ENCODE measurements around the gene RHBG. TPM values are rescaled to one million over a fixed set of nuclear protein-coding genes. Genes with fewer than 3 reads are reported as not detected.

Gene RHBG
- total RNA-seq, 1 experiment from 2014 or later, result 4.0 TPM

GRCh38 chr1:156430866-156431265, 61.9 kb downstream of the RHBG start:
- TF ChIP-seq CTCF (conservative IDR thresholded peaks at IDR 0.05), result no peak
- TF ChIP-seq EZH2 (IDR thresholded peaks at IDR 0.05; ENCODE audit: low read depth), result no peak
- no peaks in the 10 kb centered on the region for H3K36me3 ChIP-seq (ENCODE audit: low read depth)
- no peak overlapping the region for H3K27ac ChIP-seq
- no peaks in the 10 kb centered on the region for H3K4me1 ChIP-seq (replicated peaks; ENCODE audit: insufficient read depth)
- no TSS peak for BruUV-seq (replicated peaks)
- no peaks in the 10 kb centered on the region for H3K79me2 ChIP-seq (ENCODE audit: low read depth)
- H2AFZ ChIP-seq, result no peak overlapping the region
- intact Hi-C loops (cut with micrococcal nuclease; ENCODE audit: unreplicated experiment), result no loop called here
- no peaks in the 10 kb centered on the region; the same call in 1 of the 2 replicates for H4K20me1 ChIP-seq (ENCODE audit: insufficient read depth)
- H3K9me3 ChIP-seq (ENCODE audit: insufficient read depth, low read depth), result no peaks in the 10 kb centered on the region
- ChIA-PET POLR2A (ENCODE audit: unreplicated experiment) (no interaction called here), CTCF (interaction anchor here (0.6 kb wide), 1 partner anchor 55 kb away, joined by 6 read pairs; no protein-coding TSS in a partner anchor)
- no peaks in the 10 kb centered on the region for H3F3A ChIP-seq (ENCODE audit: insufficient read depth, low read depth)
- H3K9me2 ChIP-seq (ENCODE audit: insufficient read depth), result no peaks in the 10 kb centered on the region
- H3K4me2 ChIP-seq, result no peak overlapping the region
- H3K4me3 ChIP-seq, result no peak overlapping the region
- no peak for DNase-seq
- peaks cover 69% of the 10 kb centered on the region for H3K27me3 ChIP-seq (ENCODE audit: insufficient read depth, low read depth)

- no peaks in the 10 kb centered on the region for H3K9me2 ChIP-seq (ENCODE audit: insufficient read depth)
- intact Hi-C loops (cut with micrococcal nuclease; ENCODE audit: unreplicated experiment), result no loop called here
- POLR2A ChIA-PET (ENCODE audit: unreplicated experiment), result no interaction called here
These were observed 62.4 kb downstream of the RHBG start for GRCh38 chr1:156431366-156431765.

GRCh38 chr1:156431769-156432668, 63.0 kb downstream of the RHBG start:
- Histone ChIP-seq H2AFZ (no peak overlapping the region), H3K79me2 (ENCODE audit: low read depth) (no peaks in the 10 kb centered on the region), H3K9me2 (ENCODE audit: insufficient read depth) (no peaks in the 10 kb centered on the region), H3K4me2 (no peak overlapping the region), H3K9me3 (ENCODE audit: insufficient read depth, low read depth) (no peaks in the 10 kb centered on the region), H3K27ac (no peak overlapping the region), H3K27me3 (ENCODE audit: insufficient read depth, low read depth) (peaks cover 76% of the 10 kb centered on the region), H3F3A (ENCODE audit: insufficient read depth, low read depth) (no peaks in the 10 kb centered on the region), H3K36me3 (ENCODE audit: low read depth) (no peaks in the 10 kb centered on the region), H4K20me1 (ENCODE audit: insufficient read depth) (no peaks in the 10 kb centered on the region; the same call in 1 of the 2 replicates), H3K4me1 (replicated peaks; ENCODE audit: insufficient read depth) (no peaks in the 10 kb centered on the region), H3K4me3 (no peak overlapping the region)
- ChIA-PET POLR2A (ENCODE audit: unreplicated experiment) (no interaction called here), CTCF (interaction anchor here (0.7 kb wide), 1 partner anchor 45 kb away, joined by 4 read pairs; no protein-coding TSS in a partner anchor)
- no peak for DNase-seq
- BruUV-seq (replicated peaks), result no TSS peak
- no peak for TF ChIP-seq EZH2 (IDR thresholded peaks at IDR 0.05; ENCODE audit: low read depth)
- no peak for TF ChIP-seq CTCF (conservative IDR thresholded peaks at IDR 0.05)
- intact Hi-C loops (cut with micrococcal nuclease; ENCODE audit: unreplicated experiment), result no loop called here

More at GRCh38 chr1:156431366-156431765, 62.4 kb downstream of the RHBG start:
- no peaks in the 10 kb centered on the region for H3K79me2 ChIP-seq (ENCODE audit: low read depth)
- CTCF ChIA-PET, result interaction anchor here (0.6 to 0.7 kb wide), 2 partner anchors 45 to 55 kb away, joined by 4 to 6 read pairs; no protein-coding TSS in a partner anchor
- H3K4me1 ChIP-seq (replicated peaks; ENCODE audit: insufficient read depth), result no peaks in the 10 kb centered on the region
- H3K4me3 ChIP-seq, result no peak overlapping the region
- H3K36me3 ChIP-seq (ENCODE audit: low read depth), result no peaks in the 10 kb centered on the region
- H3F3A ChIP-seq (ENCODE audit: insufficient read depth, low read depth), result no peaks in the 10 kb centered on the region
- H3K4me2 ChIP-seq, result no peak overlapping the region
- TF ChIP-seq CTCF (conservative IDR thresholded peaks at IDR 0.05) (no peak), EZH2 (IDR thresholded peaks at IDR 0.05; ENCODE audit: low read depth) (no peak)
- H3K27me3 ChIP-seq (ENCODE audit: insufficient read depth, low read depth), result peaks cover 70% of the 10 kb centered on the region
- no peak for DNase-seq
- H3K9me3 ChIP-seq (ENCODE audit: insufficient read depth, low read depth), result no peaks in the 10 kb centered on the region
- H3K27ac ChIP-seq, result no peak overlapping the region
- no peaks in the 10 kb centered on the region; the same call in 1 of the 2 replicates for H4K20me1 ChIP-seq (ENCODE audit: insufficient read depth)
- no peak overlapping the region for H2AFZ ChIP-seq
- no TSS peak for BruUV-seq (replicated peaks)
